ENCODE data around the gene PACSIN1.

GRCh38 chr6:34447386-34447785 is 18.5 kb upstream of the PACSIN1 start:
- no peak for TF ChIP-seq CTCF (IDR thresholded peaks at IDR 0.05; ENCODE audit: low read depth, low read length)
- TF ChIP-seq EZH2phosphoT487 (IDR thresholded peaks at IDR 0.05; ENCODE audit: low read depth): no peak
